A549 (cell line): ENCODE results near the gene PRKCE. TPM values are rescaled to one million over a fixed set of nuclear protein-coding genes. Genes with fewer than 3 reads are reported as not detected.

ENCODE experiments used
- ATAC-seq, 2 experiments: fragments of 200-7000 bp in 1 of 2; fragments of >200 bp in 1 of 2; cut with Nextera tagmentation in 1 of 2; cut with Tn5 transposase in 1 of 2; 3 replicates each; pipeline versions ENCODE4 v1.8.0 to v1.9.1; 2018 to 2020; ENCODE audit warnings: mild to moderate bottlenecking in 1 of 2, moderate library complexity in 1 of 2
- CTCF ChIA-PET: fragments of 300-600 bp; sonication (Branson Sonifier 250); formaldehyde crosslinking; extraction: SDS; loops from one replicate; lab custom pipeline; 2021; ENCODE audit warnings: antibody characterized with exemption, inconsistent platforms; lab: Yijun Ruan, JAX
- POLR2A ChIA-PET: fragments of 350-600 bp; formaldehyde crosslinking; extraction: SDS; loops from one replicate; lab custom pipeline; 2021; ENCODE audit warnings: antibody characterized with exemption, inconsistent platforms; lab: Yijun Ruan, JAX
- DNase-seq, 2 experiments: peaks; one replicate each; pipeline versions ENCODE4 v3.0.0 to v3.0.0-alpha.2; 2011 to 2016; ENCODE audit warnings: low read depth in 1 of 2, low spot score in 1 of 2
- FAIRE-seq: peaks from 2 replicates; lab custom pipeline; 2011; peaks lifted over from hg19 to GRCh38; lab: Jason Lieb, UNC
- H3K27ac ChIP-seq, 2 experiments: fragments of >200 bp; sonication (Bioruptor Twin); formaldehyde crosslinking; 3 replicates each; pipeline ENCODE4 v1.5.1; 2016 to 2017
- H3K4me1 ChIP-seq: fragments of >200 bp; sonication (Bioruptor Twin); formaldehyde crosslinking; 3 replicates; pipeline ENCODE4 v1.6.1; 2016
- H3K4me2 ChIP-seq: fragments of >200 bp; sonication (Bioruptor Twin); formaldehyde crosslinking; 3 replicates; pipeline ENCODE4 v1.6.1; 2016
- H3K4me3 ChIP-seq: fragments of >200 bp; sonication (Bioruptor Twin); formaldehyde crosslinking; 3 replicates; pipeline ENCODE4 v1.5.1; 2016
- H3K9me3 ChIP-seq: fragments of >200 bp; sonication (Bioruptor Twin); formaldehyde crosslinking; 3 replicates; pipeline ENCODE4 v1.6.1; 2016
- BHLHE40 ChIP-seq: IDR thresholded peaks from 2 replicates; pipeline ENCODE4 v1.6.1; 2012; ENCODE audit warnings: low read depth, low read length, inconsistent platforms
- CBX2 ChIP-seq: fragments of 200-600 bp; sonication (generic); IDR thresholded peaks from 2 replicates; pipeline ENCODE4 v1.6.1; 2016; ENCODE audit warnings: low read depth, mild to moderate bottlenecking, borderline replicate concordance
- CBX8 ChIP-seq: fragments of 200-600 bp; sonication (generic); IDR thresholded peaks from 2 replicates; pipeline ENCODE4 v1.6.1; 2016
- CHD2 ChIP-seq: fragments of 150-350 bp; IDR thresholded peaks from 2 replicates; pipeline ENCODE4 v1.6.1; 2014; ENCODE audit warnings: low read length; ENCODE audit not compliant: partially characterized antibody
- CTCF ChIP-seq: fragments of >200 bp; sonication (Bioruptor Twin); formaldehyde crosslinking; IDR thresholded peaks from 3 replicates; pipeline ENCODE4 v1.5.1; 2016
- EHF ChIP-seq: fragments of 250-450 bp; sonication (Bioruptor Pico); IDR thresholded peaks from 2 replicates; pipeline ENCODE4 v1.5.0; 2020; ENCODE audit warnings: mild to moderate bottlenecking
- HES2 ChIP-seq: fragments of >200 bp; sonication (Bioruptor Twin); formaldehyde crosslinking; IDR thresholded peaks from 2 replicates; pipeline ENCODE4 v1.6.1; 2016
- HEYL ChIP-seq: fragments of 250-450 bp; sonication (Bioruptor Pico); IDR thresholded peaks from 2 replicates; pipeline ENCODE4 v1.8.0; 2021; ENCODE audit warnings: mild to moderate bottlenecking, moderate library complexity
- HOXB5 ChIP-seq: fragments of 250-450 bp; sonication (Bioruptor Pico); IDR thresholded peaks from 2 replicates; pipeline ENCODE4 v1.5.0; 2020; ENCODE audit warnings: mild to moderate bottlenecking, moderate library complexity
- KDM1A ChIP-seq: fragments of 200-600 bp; sonication (generic); IDR thresholded peaks from 2 replicates; pipeline ENCODE4 v1.6.1; 2016; ENCODE audit warnings: low read depth, mild to moderate bottlenecking
- KDM5A ChIP-seq: fragments of 200-600 bp; sonication (generic); IDR thresholded peaks from 2 replicates; pipeline ENCODE4 v1.6.1; 2016; ENCODE audit warnings: antibody characterized with exemption, mild to moderate bottlenecking
- MAFK ChIP-seq: fragments of 450-650 bp; IDR thresholded peaks from 2 replicates; pipeline ENCODE4 v1.6.1; 2014; ENCODE audit not compliant: partially characterized antibody
- MAX ChIP-seq: IDR thresholded peaks from 2 replicates; pipeline ENCODE4 v1.6.1; 2012
- MYC ChIP-seq: IDR thresholded peaks from 2 replicates; pipeline ENCODE4 v1.6.1; 2012; ENCODE audit warnings: mild to moderate bottlenecking, inconsistent platforms, low read length, improper control_type of control experiment, borderline replicate concordance
- NFE2L2 ChIP-seq: fragments of 150-350 bp; conservative IDR thresholded peaks from 2 replicates; pipeline ENCODE4 v1.6.1; 2014; ENCODE audit warnings: low read length
- PBX3 ChIP-seq: IDR thresholded peaks from 2 replicates; pipeline ENCODE4 v1.6.1; 2012
- POLR2A ChIP-seq: IDR thresholded peaks from 2 replicates; pipeline ENCODE4 v1.6.1; 2012; ENCODE audit warnings: mild to moderate bottlenecking, low read length
- POLR2AphosphoS2 ChIP-seq: conservative IDR thresholded peaks from 2 replicates; pipeline ENCODE4 v1.6.1; 2012; ENCODE audit warnings: low read length, improper control_type of control experiment, inconsistent platforms
- REST ChIP-seq: fragments of 200-600 bp; sonication (generic); IDR thresholded peaks from 2 replicates; pipeline ENCODE4 v1.6.1; 2016; ENCODE audit warnings: antibody characterized with exemption, mild to moderate bottlenecking, moderate library complexity
- RNF2 ChIP-seq: fragments of 200-600 bp; sonication (generic); IDR thresholded peaks from 2 replicates; pipeline ENCODE4 v1.6.1; 2016; ENCODE audit warnings: low read depth, mild to moderate bottlenecking, antibody characterized with exemption, moderate library complexity, borderline replicate concordance
- ZFP36 ChIP-seq: fragments of 450-650 bp; IDR thresholded peaks from 2 replicates; pipeline ENCODE4 v1.6.1; 2014; ENCODE audit warnings: borderline replicate concordance; ENCODE audit not compliant: partially characterized antibody
- ZSCAN20 ChIP-seq: fragments of 250-450 bp; sonication (Bioruptor Pico); IDR thresholded peaks from 2 replicates; pipeline ENCODE4 v1.8.0; 2022; ENCODE audit warnings: mild to moderate bottlenecking, moderate library complexity
- WGBS: methylation state at CpG from one replicate; pipeline ENCODE4 v1.1.6; 2017; ENCODE audit errors: missing lambda C conversion rate; 5-methylcytosine and 5-hydroxymethylcytosine counted together
- polyA plus RNA-seq, 4 experiments: library from polyadenylated mRNA; depleted of rRNA in 3 of 4; stranded (reverse); fragments of >200 nt; fragmentation: RNase III in 1 of 4; extraction: RNeasy Plus Mini Kit Qiagen cat#74134 plus additional on column Dnase treatment in 1 of 4; gene quantifications; 2 replicates in 3 of 4; 3 replicates in 1 of 4; pipeline ENCODE4 v1.2.3, GENCODE V29; 2011 to 2017

The PRKCE gene
- polyA plus RNA-seq, 2 of the 4 experiments (the other 2 are of a cell fraction), result 11.5 to 12.0 TPM

- no peak for TF ChIP-seq RNF2
- TF ChIP-seq BHLHE40, result no peak
- TF ChIP-seq POLR2A, result no peak
- no peak for TF ChIP-seq HOXB5
- no peak for TF ChIP-seq HEYL (CRISPR knock-in tag)
- TF ChIP-seq KDM1A, result no peak
- no peak for TF ChIP-seq MAX
- TF ChIP-seq CTCF, result no peak
- TF ChIP-seq CBX8, result no peak
Measured at GRCh38 chr2:45911538-45911937, 260.1 kb downstream of the PRKCE start (continued).

GRCh38 chr2:45912109-45912508, 260.6 kb downstream of the PRKCE start:
- ChIA-PET POLR2A (interaction anchor here (0.7 kb wide), 1 partner anchor 52 kb away, joined by 3 read pairs; no protein-coding TSS in a partner anchor), CTCF (interaction anchor here (1.0 to 1.8 kb wide), 6 partner anchors 9 to 269 kb away, joined by 3 to 7 read pairs (median 4); no protein-coding TSS in a partner anchor)
- no peak for TF ChIP-seq POLR2AphosphoS2
- no peak for TF ChIP-seq MYC
- TF ChIP-seq HES2, result no peak
- no peak for TF ChIP-seq KDM5A
- no peak for TF ChIP-seq EHF
- no peak for TF ChIP-seq ZFP36
- TF ChIP-seq PBX3, result no peak
- no peak for TF ChIP-seq HEYL (CRISPR knock-in tag)
- TF ChIP-seq MAFK, result no peak
- TF ChIP-seq NFE2L2, result no peak
- no peak for TF ChIP-seq REST
- TF ChIP-seq CHD2, result no peak
- no peak for TF ChIP-seq CBX2
- no peak for TF ChIP-seq ZSCAN20 (CRISPR knock-in tag)
- TF ChIP-seq, all 56 proteins: peak for 0
- FAIRE-seq (no peak), ATAC-seq (no peak), DNase-seq (no peak)
- Histone ChIP-seq H3K4me2 (no peak overlapping the region), H3K4me3 (no peak overlapping the region), H3K4me1 (peaks cover 3% of the 10 kb centered on the region; the same call in 1 of the 3 replicates), H3K27ac (no peak overlapping the region), H3K9me3 (no peaks in the 10 kb centered on the region)
- 70% methylated on average over 5 of the region's 5 CpGs for WGBS
